PC-3 (cell line): ENCODE measurements around the gene ZBTB46. TPM values are rescaled to one million over a fixed set of nuclear protein-coding genes. Genes with fewer than 3 reads are reported as not detected.

Experiments used
- ATAC-seq: fragments of 200-7000 bp; cut with Tn5 transposase; 2 replicates; pipeline ENCODE4 v1.9.1; 2020; ENCODE audit warnings: mild to moderate bottlenecking, moderate library complexity
- BruUV-seq: library from RNA; stranded (reverse); fragments of 400-500 nt; replicated peaks from 2 replicates; lab custom pipeline; 2021; lab: Mats Ljungman, UMichigan
- CTCF ChIA-PET: fragments of 300-600 bp; sonication (Branson Sonifier 250); formaldehyde crosslinking; loops from one replicate; lab custom pipeline; 2022; ENCODE audit warnings: antibody characterized with exemption; lab: Charles Lee
- POLR2A ChIA-PET: fragments of 300-600 bp; sonication (Branson Sonifier 250); formaldehyde crosslinking; loops from one replicate; lab custom pipeline; 2022; ENCODE audit warnings: antibody characterized with exemption; ENCODE audit not compliant: unreplicated experiment; lab: Charles Lee
- DNase-seq: peaks from one replicate; pipeline ENCODE4 v3.0.0-alpha.2; 2015
- H2AFZ ChIP-seq: fragments of 300-600 bp; sonication (generic); 2 replicates; pipeline ENCODE4 v1.6.0; 2016; ENCODE audit warnings: antibody characterized with exemption, low read length
- H3F3A ChIP-seq: fragments of 300-600 bp; sonication (generic); one replicate; pipeline ENCODE4 v1.6.0; 2017; ENCODE audit warnings: antibody characterized with exemption, low read length, control low read depth, mild to moderate bottlenecking; ENCODE audit not compliant: unreplicated experiment
- H3K27ac ChIP-seq: fragments of 300-600 bp; sonication (generic); 2 replicates; pipeline ENCODE4 v1.5.1; 2016; ENCODE audit warnings: mild to moderate bottlenecking, low read length
- H3K27me3 ChIP-seq: fragments of 300-600 bp; sonication (generic); 2 replicates; pipeline ENCODE4 v1.6.1; 2016; ENCODE audit warnings: low read length, mixed read lengths
- H3K36me3 ChIP-seq: fragments of 300-600 bp; sonication (generic); 2 replicates; pipeline ENCODE4 v1.6.1; 2016; ENCODE audit warnings: low read depth, mixed run types, low read length, mixed read lengths
- H3K4me1 ChIP-seq: fragments of 300-600 bp; sonication (generic); 2 replicates; pipeline ENCODE4 v1.5.1; 2016; ENCODE audit warnings: low read length; ENCODE audit not compliant: insufficient read depth
- H3K4me2 ChIP-seq: fragments of 300-600 bp; sonication (generic); 2 replicates; pipeline ENCODE4 v1.6.0; 2016; ENCODE audit warnings: low read length
- H3K4me3 ChIP-seq: fragments of 300-600 bp; sonication (generic); 2 replicates; pipeline ENCODE4 v1.5.1; 2016; ENCODE audit warnings: mild to moderate bottlenecking, low read length, mixed read lengths
- H3K79me2 ChIP-seq: fragments of 300-600 bp; sonication (generic); 2 replicates; pipeline ENCODE4 v1.6.1; 2017; ENCODE audit warnings: low read length, mixed read lengths
- H3K9ac ChIP-seq: fragments of 300-600 bp; sonication (generic); 2 replicates; pipeline ENCODE4 v1.6.0; 2016; ENCODE audit warnings: mild to moderate bottlenecking, low read length
- H3K9me2 ChIP-seq: fragments of 300-600 bp; sonication (generic); replicated peaks from 2 replicates; pipeline ENCODE4 v1.6.1; 2016; ENCODE audit warnings: mixed run types, low read length, mixed read lengths
- H3K9me3 ChIP-seq: fragments of 300-600 bp; sonication (generic); 2 replicates; pipeline ENCODE4 v1.6.1; 2016; ENCODE audit warnings: low read length, mixed read lengths
- H4K20me1 ChIP-seq: fragments of 300-600 bp; sonication (generic); 2 replicates; pipeline ENCODE4 v1.6.1; 2016; ENCODE audit warnings: low read length, mixed read lengths
- CTCF ChIP-seq: fragments of 300-600 bp; sonication (generic); conservative IDR thresholded peaks from 2 replicates; pipeline ENCODE4 v1.5.1; 2017; ENCODE audit warnings: antibody characterized with exemption, low read depth, mild to moderate bottlenecking, low read length
- EZH2 ChIP-seq: fragments of 300-600 bp; sonication (generic); IDR thresholded peaks from one replicate; pipeline ENCODE4 v1.6.1; 2017; ENCODE audit warnings: antibody characterized with exemption, mild to moderate bottlenecking, low read length; ENCODE audit not compliant: unreplicated experiment
- EZH2phosphoT487 ChIP-seq: fragments of 300-600 bp; sonication (generic); IDR thresholded peaks from 2 replicates; pipeline ENCODE4 v1.6.1; 2018; ENCODE audit warnings: mild to moderate bottlenecking, antibody characterized with exemption, low read length, borderline replicate concordance
- intact Hi-C: fragments of 100-400 bp; cut with micrococcal nuclease; formaldehyde crosslinking; loops from 2 replicates; pipeline ENCODE4 v1.9.0; 2023
- total RNA-seq: library from RNA; depleted of rRNA; stranded (reverse); fragments of >200 nt; gene quantifications from 2 replicates; pipeline ENCODE4 v1.2.3, GENCODE V29; 2014

Gene ZBTB46
- total RNA-seq, 1 experiment from 2014 or later, result 7.3 TPM

- no peak overlapping the region for H3K9ac ChIP-seq
- no peak overlapping the region for H3K4me2 ChIP-seq
- no peaks in the 10 kb centered on the region for H3K36me3 ChIP-seq
- ChIA-PET POLR2A (no interaction called here), CTCF (no interaction called here)
- H3K9me2 ChIP-seq, result no peaks in the 10 kb centered on the region
- DNase-seq (no peak), ATAC-seq (no peak)
- H2AFZ ChIP-seq, result no peak overlapping the region
- no peaks in the 10 kb centered on the region for H4K20me1 ChIP-seq
- H3F3A ChIP-seq, result no peaks in the 10 kb centered on the region
- TF ChIP-seq EZH2 (no peak), CTCF (no peak), EZH2phosphoT487 (no peak)
- H3K4me1 ChIP-seq, result no peaks in the 10 kb centered on the region
- no peak overlapping the region for H3K27ac ChIP-seq
- no peak overlapping the region for H3K4me3 ChIP-seq
- intact Hi-C loops, result no loop called here
- H3K9me3 ChIP-seq, result no peaks in the 10 kb centered on the region
- no peaks in the 10 kb centered on the region for H3K27me3 ChIP-seq
- BruUV-seq, result no TSS peak
- H3K79me2 ChIP-seq, result no peaks in the 10 kb centered on the region
These were observed 77.7 kb downstream of the ZBTB46 start for GRCh38 chr20:63753381-63753780.

GRCh38 chr20:63752411-63753101 lies 78.5 kb downstream of the ZBTB46 start:
- H3K9me2 ChIP-seq, result no peaks in the 10 kb centered on the region
- no peak for TF ChIP-seq EZH2
- TF ChIP-seq CTCF, result no peak
- TF ChIP-seq EZH2phosphoT487, result no peak
- DNase-seq (no peak), ATAC-seq (no peak)
- intact Hi-C loops, result no loop called here
- POLR2A ChIA-PET, result no interaction called here
- no peaks in the 10 kb centered on the region for H4K20me1 ChIP-seq
- no peak overlapping the region for H3K9ac ChIP-seq
- H3K27me3 ChIP-seq, result no peaks in the 10 kb centered on the region
- no peak overlapping the region for H3K27ac ChIP-seq
- H3K4me1 ChIP-seq, result no peaks in the 10 kb centered on the region
- no peak overlapping the region for H3K4me3 ChIP-seq
- BruUV-seq, result no TSS peak
- no peak overlapping the region for H2AFZ ChIP-seq
- H3K4me2 ChIP-seq, result no peak overlapping the region
- no peaks in the 10 kb centered on the region for H3K9me3 ChIP-seq
- no peaks in the 10 kb centered on the region for H3K79me2 ChIP-seq
- no peaks in the 10 kb centered on the region for H3K36me3 ChIP-seq
- CTCF ChIA-PET, result no interaction called here
- H3F3A ChIP-seq, result no peaks in the 10 kb centered on the region

- Histone ChIP-seq H2AFZ (no peak overlapping the region), H3K27me3 (no peaks in the 10 kb centered on the region), H3K4me2 (no peak overlapping the region), H3K9ac (no peak overlapping the region), H3K79me2 (no peaks in the 10 kb centered on the region), H3K9me2 (no peaks in the 10 kb centered on the region), H3K4me1 (no peaks in the 10 kb centered on the region), H3F3A (no peaks in the 10 kb centered on the region), H4K20me1 (no peaks in the 10 kb centered on the region), H3K36me3 (no peaks in the 10 kb centered on the region), H3K27ac (no peak overlapping the region), H3K4me3 (no peak overlapping the region), H3K9me3 (no peaks in the 10 kb centered on the region)
- CTCF ChIA-PET, result no interaction called here
- intact Hi-C loops, result no loop called here
- no peak for TF ChIP-seq EZH2phosphoT487
- no peak for TF ChIP-seq CTCF
- no peak for TF ChIP-seq EZH2
- DNase-seq (no peak), ATAC-seq (no peak)
- POLR2A ChIA-PET, result no interaction called here
- no TSS peak for BruUV-seq
These were observed 79.4 kb downstream of the ZBTB46 start for GRCh38 chr20:63751471-63752271.
